Skin epidermis (tissue), 12 donors: ENCODE data around the gene LENG9.

Experiments used
- H3K27ac ChIP-seq, 21 experiments: fragments of 200-600 bp; sonication (generic) in 11 of 21; one replicate each; pipeline ENCODE4 v1.5.0; 2020; ENCODE audit warnings: mild to moderate bottlenecking in 3 of 21, inconsistent platforms in 2 of 21, moderate library complexity in 2 of 21
- H3K4me3 ChIP-seq, 7 experiments: fragments of 200-600 bp; sonication (generic) in 2 of 7; one replicate each; pipeline ENCODE4 v1.5.0; 2020; ENCODE audit warnings: inconsistent platforms in 2 of 7, mild to moderate bottlenecking in 2 of 7, moderate library complexity in 1 of 7

Gene LENG9

DNA sequence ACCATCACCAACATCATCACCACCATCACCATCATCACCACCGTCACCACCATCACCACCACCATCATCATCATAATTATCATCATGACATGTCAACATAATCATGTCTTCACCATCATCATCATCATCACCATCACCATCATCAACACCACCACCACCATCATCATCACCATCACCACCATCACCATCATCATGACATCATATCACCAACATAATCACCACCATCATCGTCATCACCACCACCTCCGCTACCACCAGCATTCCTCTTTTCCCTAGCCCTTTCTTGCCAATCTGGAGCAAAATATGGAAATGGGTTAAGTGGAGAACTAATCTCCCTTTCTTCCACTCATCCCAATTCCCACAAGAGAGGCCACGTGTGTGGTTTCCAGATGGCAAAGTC is 49.4 kb downstream of the LENG9 start:
- Histone ChIP-seq H3K27ac (no peak overlapping the region), H3K4me3 (no peak overlapping the region)

GRCh38 chr19:54412877-54413276 is 50.7 kb downstream of the LENG9 start:
- H3K27ac ChIP-seq: no peak overlapping the region

More at GRCh38 chr19:54412877-54413276, 50.7 kb downstream of the LENG9 start:
- H3K4me3 ChIP-seq: no peak overlapping the region
